NCI-H187 (cell line): ENCODE measurements around the gene ARID3A.

Experiments used
- DNase-seq, 2 experiments: peaks; one replicate each; lab custom pipeline; 2025; lab: John Stamatoyannopoulos, UW

ARID3A gene

GRCh38 chr19:931860-932647, 6.2 kb downstream of the ARID3A start:
- no peak for DNase-seq

- DNase-seq: no peak
Observed at GRCh38 chr19:932648-933552, 7.1 kb downstream of the ARID3A start.

GRCh38 chr19:933553-933882, 7.7 kb downstream of the ARID3A start:
- DNase-seq: no peak

DNA sequence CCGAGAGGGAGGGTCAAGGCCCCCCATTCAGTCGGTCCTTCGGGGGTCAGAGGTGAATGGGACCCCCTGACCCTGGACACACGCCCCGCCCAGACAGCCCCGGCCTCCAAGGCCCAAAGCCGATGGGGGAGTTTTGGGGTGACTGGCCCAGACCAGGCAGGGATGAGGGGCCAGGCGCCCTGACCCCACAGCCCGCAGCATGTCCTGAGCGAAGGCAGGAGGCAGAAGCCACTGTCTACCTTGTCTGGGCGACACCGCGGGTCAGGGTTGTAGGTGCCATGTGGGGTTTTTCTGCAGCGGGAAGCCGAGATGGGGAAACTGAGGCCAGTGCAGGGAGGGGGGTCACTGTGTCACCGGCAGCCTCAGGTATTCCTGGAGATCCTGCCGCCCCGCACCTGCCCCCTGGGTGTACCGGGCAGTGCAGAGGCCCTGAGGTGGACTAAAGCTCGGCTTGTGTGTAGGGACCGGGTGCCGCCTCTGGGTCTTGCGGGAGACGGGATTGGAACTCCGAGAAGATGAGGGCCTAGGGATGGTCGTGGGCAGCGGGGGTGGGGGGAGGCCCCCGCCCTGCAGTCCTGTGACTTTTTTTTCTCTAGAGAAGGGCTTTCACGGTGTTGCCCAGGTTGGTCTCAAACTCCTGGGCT, 8.5 kb downstream of the ARID3A start:
- DNase-seq: no peak

DNA sequence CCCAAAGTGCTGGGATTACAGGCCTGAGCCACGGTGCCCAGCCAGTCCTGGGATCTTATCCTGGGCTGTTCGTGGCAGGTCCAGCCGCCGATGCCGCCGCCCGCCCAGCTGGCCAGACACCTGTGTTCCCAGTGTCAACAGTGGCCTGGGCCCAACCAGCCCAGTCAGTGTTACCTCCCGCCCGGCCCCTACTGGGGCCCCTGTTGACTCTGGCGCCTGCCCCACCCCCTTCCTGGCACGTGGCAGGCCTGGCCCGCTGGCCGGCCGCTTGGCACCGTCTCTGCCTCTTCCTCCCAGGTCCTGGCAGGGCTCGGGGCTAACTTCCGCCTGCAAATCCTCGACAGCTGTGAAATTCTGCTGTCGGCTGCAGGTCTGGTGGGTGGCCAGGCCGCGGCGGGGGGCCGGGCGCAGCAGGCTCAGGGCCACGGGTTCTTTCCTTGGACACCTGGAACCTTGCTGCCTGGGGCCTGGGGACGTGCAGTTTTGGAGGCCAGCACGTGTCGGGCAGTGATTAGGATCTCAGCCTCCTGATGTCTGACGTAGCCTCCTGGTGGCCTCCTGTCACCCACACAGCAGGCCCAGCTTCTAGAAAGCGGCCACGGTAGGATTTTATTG, 9.1 kb downstream of the ARID3A start:
- DNase-seq: no peak

GRCh38 chr19:936175-936546, 10.3 kb downstream of the ARID3A start:
- no peak for DNase-seq

- no peak for DNase-seq
Observed at GRCh38 chr19:937259-937694, 11.4 kb downstream of the ARID3A start.

- no peak for DNase-seq
Observed at GRCh38 chr19:938233-938923, 12.5 kb downstream of the ARID3A start.

DNA sequence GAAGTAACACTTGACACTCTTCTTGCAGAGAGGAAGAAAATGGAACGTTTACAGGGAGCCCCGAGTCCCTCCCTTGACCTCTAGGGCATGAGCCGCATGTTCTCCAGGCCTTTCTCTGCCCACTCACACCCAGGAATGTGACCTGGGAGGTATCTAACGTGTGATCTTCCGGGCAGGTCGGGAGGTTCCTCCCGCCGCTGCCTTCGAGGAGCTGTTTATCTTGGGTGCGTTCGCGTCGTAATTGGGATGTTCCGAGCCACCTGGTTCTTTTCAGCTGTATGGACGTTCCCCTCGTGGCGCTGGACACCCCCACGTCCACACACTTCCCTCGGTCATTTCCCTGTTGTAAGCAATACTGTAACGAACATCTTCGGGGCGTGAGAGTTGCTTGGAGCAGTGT, 13.6 kb downstream of the ARID3A start:
- no peak for DNase-seq

- no peak for DNase-seq
Observed at GRCh38 chr19:939922-940321, 14.1 kb downstream of the ARID3A start.

- DNase-seq: no peak
Observed at GRCh38 chr19:940591-941291, 14.9 kb downstream of the ARID3A start.

- DNase-seq: no peak
Observed at GRCh38 chr19:941292-942132, 15.7 kb downstream of the ARID3A start.

DNA sequence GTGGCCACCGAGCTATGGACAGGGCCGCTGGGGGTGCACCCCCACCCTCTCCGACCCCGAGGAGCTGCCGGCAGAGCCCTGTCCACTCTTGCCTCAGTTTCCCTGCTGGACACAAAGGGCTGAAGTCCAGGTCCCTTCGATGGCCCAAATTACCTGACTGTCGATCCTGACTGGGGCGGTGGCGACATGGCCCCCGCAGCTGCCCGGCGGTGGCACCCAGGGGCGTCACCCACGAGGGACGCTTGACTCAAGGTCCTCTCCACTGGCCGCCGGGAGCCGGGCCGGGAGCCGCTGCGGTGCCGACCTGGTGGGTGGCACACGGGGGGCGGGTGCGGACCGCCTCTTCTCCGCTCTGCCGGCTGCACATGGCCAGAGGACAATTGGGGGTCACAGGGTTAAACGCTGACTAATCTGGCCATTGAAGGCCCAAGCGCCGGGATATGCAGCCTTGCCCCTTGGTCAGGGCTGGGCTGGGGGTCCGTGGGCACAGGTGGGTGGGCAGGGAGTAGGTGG, 16.4 kb downstream of the ARID3A start:
- DNase-seq: no peak

DNA sequence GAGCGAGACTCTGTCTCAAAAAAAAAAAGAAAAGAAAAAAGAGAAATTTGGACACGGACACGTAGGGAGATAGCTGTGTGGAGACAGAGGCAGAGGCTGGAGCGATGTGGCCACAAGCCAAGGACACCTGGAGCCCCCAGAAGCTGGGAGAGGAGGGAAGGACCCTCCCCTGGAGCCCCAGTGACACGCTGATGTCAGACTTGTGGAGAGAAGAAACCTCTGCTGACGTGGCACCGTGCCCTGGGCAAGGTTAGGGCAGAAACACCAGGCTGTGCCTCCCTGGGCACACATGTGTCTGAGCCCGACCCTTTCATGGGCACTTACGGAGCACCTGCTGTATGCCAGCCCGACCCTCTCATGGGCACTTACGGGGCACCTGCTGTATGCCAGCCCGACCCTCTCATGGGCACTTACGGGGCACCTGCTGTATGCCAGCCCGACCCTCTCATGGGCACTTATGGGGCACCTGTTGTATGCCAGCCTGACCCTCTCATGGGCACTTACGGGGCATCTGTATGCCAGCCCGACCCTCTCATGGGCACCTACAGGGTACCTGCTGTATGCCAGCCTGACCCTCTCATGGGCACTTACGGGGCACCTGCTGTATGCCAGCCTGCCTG, 17.8 kb downstream of the ARID3A start:
- DNase-seq: no peak

DNA sequence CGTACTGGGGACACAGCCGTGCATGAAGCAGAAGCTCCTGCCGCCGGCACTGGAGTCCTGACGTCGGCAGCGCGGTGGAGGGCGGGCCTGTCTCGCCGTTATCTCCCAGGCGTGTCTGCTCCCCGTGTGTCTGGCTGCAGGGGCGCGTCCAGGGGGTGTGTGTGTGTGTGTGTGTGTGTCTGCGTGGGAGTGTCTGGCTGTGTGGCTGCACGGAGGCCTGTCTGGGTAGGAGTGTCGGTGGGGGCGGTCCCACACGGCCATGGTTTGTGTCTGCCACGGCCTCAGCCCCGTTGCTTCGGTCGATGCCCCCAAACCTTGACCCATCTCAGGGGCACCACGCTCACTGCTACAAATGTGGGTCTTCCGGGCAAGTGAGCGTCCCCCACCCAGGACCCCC, 18.3 kb downstream of the ARID3A start:
- no peak for DNase-seq

DNA sequence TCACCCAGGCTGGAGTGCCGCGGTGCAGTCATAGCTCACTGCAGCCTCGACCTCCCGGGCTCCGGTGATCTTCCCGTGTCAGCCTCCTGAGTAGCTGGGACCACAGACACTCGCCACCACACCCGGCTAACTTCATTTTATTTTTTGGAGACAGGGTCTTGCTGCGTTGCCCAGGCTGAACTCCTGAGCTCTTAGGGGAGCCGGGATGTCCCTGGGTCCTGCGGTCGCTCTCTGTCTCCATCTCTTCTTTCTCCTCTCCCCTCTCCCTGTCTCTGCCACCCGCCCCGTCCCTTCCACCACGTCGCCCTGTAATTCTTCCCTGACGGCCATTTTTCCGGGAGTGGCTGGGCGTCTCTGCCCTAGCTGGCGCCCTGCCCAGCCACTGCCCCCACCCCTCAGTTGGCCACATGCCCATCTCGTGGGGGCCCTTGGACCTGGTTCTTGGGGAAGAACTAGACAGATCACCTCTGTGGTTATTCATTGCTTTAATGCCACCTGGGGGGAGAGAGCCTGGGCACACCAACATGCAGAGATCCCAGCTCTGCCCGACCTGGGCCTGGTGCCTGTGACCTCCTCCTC, 18.9 kb downstream of the ARID3A start:
- DNase-seq: no peak

GRCh38 chr19:945401-946252, 19.8 kb downstream of the ARID3A start:
- no peak for DNase-seq

- DNase-seq: no peak
Observed at GRCh38 chr19:947090-947706, 21.4 kb downstream of the ARID3A start.
